GM12878 (cell line): ENCODE measurements around the gene EIF2D. TPM values are rescaled to one million over a fixed set of nuclear protein-coding genes. Genes with fewer than 3 reads are reported as not detected.

Experiments used
- ASH2L ChIP-seq: fragments of 300-600, 200-600 bp; sonication (generic); IDR thresholded peaks from 2 replicates; pipeline ENCODE4 v1.6.1; 2017; ENCODE audit warnings: low read depth, mild to moderate bottlenecking, borderline replicate concordance
- BACH1 ChIP-seq: fragments of 450-650 bp; IDR thresholded peaks from 2 replicates; pipeline ENCODE4 v1.6.1; 2017; ENCODE audit warnings: mild to moderate bottlenecking, borderline replicate concordance
- CBFB ChIP-seq: IDR thresholded peaks from 2 replicates; pipeline ENCODE4 v1.6.1; 2016; ENCODE audit warnings: antibody characterized with exemption, low read depth
- CHD1 ChIP-seq: IDR thresholded peaks from 2 replicates; pipeline ENCODE4 v1.6.1; 2012; ENCODE audit warnings: low read depth, low read length, improper control_type of control experiment
- CHD2 ChIP-seq: IDR thresholded peaks from 2 replicates; pipeline ENCODE4 v1.6.1; 2011; ENCODE audit warnings: low read depth, low read length, improper control_type of control experiment, borderline replicate concordance
- CREM ChIP-seq: IDR thresholded peaks from 2 replicates; pipeline ENCODE4 v1.6.1; 2014; ENCODE audit warnings: antibody characterized with exemption, low read depth
- EED ChIP-seq: sonication (generic); IDR thresholded peaks from 2 replicates; pipeline ENCODE4 v1.6.1; 2016; ENCODE audit warnings: antibody characterized with exemption, low read depth
- ESRRA ChIP-seq: IDR thresholded peaks from 2 replicates; pipeline ENCODE4 v1.6.1; 2012; ENCODE audit warnings: mild to moderate bottlenecking, low read length, improper control_type of control experiment
- HDAC6 ChIP-seq: fragments of 200-600 bp; sonication (generic); IDR thresholded peaks from one replicate; pipeline ENCODE4 v1.8.0; 2017; ENCODE audit warnings: antibody characterized with exemption; ENCODE audit not compliant: unreplicated experiment
- IKZF1 ChIP-seq: fragments of 450-650 bp; conservative IDR thresholded peaks from 2 replicates; pipeline ENCODE4 v1.6.1; 2017; ENCODE audit warnings: antibody characterized with exemption, mild to moderate bottlenecking
- IKZF2 ChIP-seq, 2 experiments: fragments of 450-650 bp; IDR thresholded peaks; 2 replicates each; pipeline ENCODE4 v1.6.1; 2017; ENCODE audit warnings: mild to moderate bottlenecking in 2 of 2, moderate library complexity in 2 of 2
- LARP7 ChIP-seq: fragments of 450-650 bp; IDR thresholded peaks from 2 replicates; pipeline ENCODE4 v1.6.1; 2017; ENCODE audit warnings: mild to moderate bottlenecking
- PAX8 ChIP-seq: fragments of 450-650 bp; IDR thresholded peaks from 2 replicates; pipeline ENCODE4 v1.6.1; 2017; ENCODE audit warnings: mild to moderate bottlenecking, moderate library complexity
- POU2F2 ChIP-seq: IDR thresholded peaks from 3 replicates; pipeline ENCODE4 v1.6.1; 2011; ENCODE audit warnings: low read depth, mild to moderate bottlenecking, low read length, borderline replicate concordance
- RAD21 ChIP-seq: IDR thresholded peaks from 2 replicates; pipeline ENCODE4 v1.6.1; 2011; ENCODE audit warnings: mild to moderate bottlenecking, low read depth, low read length, moderate library complexity; ENCODE audit not compliant: insufficient read depth
- RCOR1 ChIP-seq: conservative IDR thresholded peaks from 2 replicates; pipeline ENCODE4 v1.6.1; 2012; ENCODE audit warnings: low read depth, low read length, improper control_type of control experiment
- RELA ChIP-seq: fragments of 450-650 bp; IDR thresholded peaks from 2 replicates; pipeline ENCODE4 v1.8.0; 2014; ENCODE audit warnings: borderline replicate concordance; ENCODE audit not compliant: partially characterized antibody
- SMAD5 ChIP-seq: IDR thresholded peaks from 2 replicates; pipeline ENCODE4 v1.6.1; 2016; ENCODE audit warnings: antibody characterized with exemption, low read depth
- TCF3 ChIP-seq: IDR thresholded peaks from 2 replicates; pipeline ENCODE4 v1.6.1; 2012; ENCODE audit warnings: low read depth, mild to moderate bottlenecking, low read length, borderline replicate concordance; ENCODE audit not compliant: insufficient read depth
- polyA plus RNA-seq, 11 experiments: library from polyadenylated mRNA; depleted of rRNA in 4 of 11; unstranded in 6 of 11; stranded (reverse) in 5 of 11; fragments of >200 nt; fragmentation: Nextera tagmentation in 4 of 11; fragmentation: Illumina TruSeq in 1 of 11; extraction: Ambion mirVana in 4 of 11; extraction: Trizol in 1 of 11; gene quantifications; 1 replicate in 1 of 11; 2 replicates in 10 of 11; pipeline versions ENCODE4 v1.2.1 to v1.2.3, GENCODE V29; 2011 to 2016; ENCODE audit warnings: inconsistent platforms in 2 of 11, missing spikeins in 2 of 11, low read depth in 1 of 11
- total RNA-seq, 4 experiments: library from RNA; depleted of rRNA in 3 of 4; stranded (reverse); fragments of >200 nt in 3 of 4; fragmentation: Illumina TruSeq in 1 of 4; extraction: Trizol in 1 of 4; gene quantifications; 2 replicates each; pipeline versions ENCODE4 v1.2.1 to v1.2.3, GENCODE V29; 2013 to 2021
- TF ChIP-seq, protein P1 (sequence below): fragments of 450-650 bp; IDR thresholded peaks from 2 replicates; pipeline ENCODE4 v1.6.1; 2017; ENCODE audit warnings: mild to moderate bottlenecking, low read depth, inconsistent platforms; ENCODE audit not compliant: poor library complexity, severe bottlenecking
- TF ChIP-seq, protein P2 (sequence below): fragments of 450-650 bp; IDR thresholded peaks from 2 replicates; pipeline ENCODE4 v1.6.1; 2017; ENCODE audit warnings: mild to moderate bottlenecking, moderate library complexity
- TF ChIP-seq, protein P3 (sequence below): fragments of 450-650 bp; IDR thresholded peaks from 2 replicates; pipeline ENCODE4 v1.6.1; 2016; ENCODE audit warnings: mild to moderate bottlenecking
- TF ChIP-seq, protein P4 (sequence below): IDR thresholded peaks from 2 replicates; pipeline ENCODE4 v1.6.1; 2012; ENCODE audit warnings: low read depth, low read length, improper control_type of control experiment

Gene EIF2D
- total and polyA plus RNA-seq, 10 of the 15 experiments (the other 5 are each of a cell fraction or from before 2014, with no cell fraction given), result 65.2 to 133 (median 79.0) TPM

GRCh38 chr1:206635080-206635977 is 23.1 kb upstream of the EIF2D start, which contains the start of gene DYRK3 (continued):
- TF ChIP-seq, protein P1, sequence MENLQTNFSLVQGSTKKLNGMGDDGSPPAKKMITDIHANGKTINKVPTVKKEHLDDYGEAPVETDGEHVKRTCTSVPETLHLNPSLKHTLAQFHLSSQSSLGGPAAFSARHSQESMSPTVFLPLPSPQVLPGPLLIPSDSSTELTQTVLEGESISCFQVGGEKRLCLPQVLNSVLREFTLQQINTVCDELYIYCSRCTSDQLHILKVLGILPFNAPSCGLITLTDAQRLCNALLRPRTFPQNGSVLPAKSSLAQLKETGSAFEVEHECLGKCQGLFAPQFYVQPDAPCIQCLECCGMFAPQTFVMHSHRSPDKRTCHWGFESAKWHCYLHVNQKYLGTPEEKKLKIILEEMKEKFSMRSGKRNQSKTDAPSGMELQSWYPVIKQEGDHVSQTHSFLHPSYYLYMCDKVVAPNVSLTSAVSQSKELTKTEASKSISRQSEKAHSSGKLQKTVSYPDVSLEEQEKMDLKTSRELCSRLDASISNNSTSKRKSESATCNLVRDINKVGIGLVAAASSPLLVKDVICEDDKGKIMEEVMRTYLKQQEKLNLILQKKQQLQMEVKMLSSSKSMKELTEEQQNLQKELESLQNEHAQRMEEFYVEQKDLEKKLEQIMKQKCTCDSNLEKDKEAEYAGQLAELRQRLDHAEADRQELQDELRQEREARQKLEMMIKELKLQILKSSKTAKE, result no peak
- TF ChIP-seq CBFB (peak; percentile 55; the same call in 1 of the 2 replicates), HDAC6 (no peak), PAX8 (no peak), SMAD5 (peak; percentile 73; the same call in 1 of the 2 replicates), TCF3 (peak; percentile 55; the same call in 1 of the 2 replicates), RELA (no peak), RAD21 (no peak), ASH2L (peak; percentile 84; the same call in 1 of the 2 replicates), CHD2 (peak; percentile 60; the same call in 1 of the 2 replicates), POU2F2 (peak; percentile 40; the same call in 1 of the 3 replicates), IKZF2 (IDR thresholded peaks at IDR 0.05) (peak; percentile 82 to 87), CREM (peak; percentile 73), CHD1 (no peak), IKZF1 (peak; percentile 97), RCOR1 (0 out of 2 replicates have a peak, but pooled peaks have one; percentile 72), LARP7 (peak; percentile 90; the same call in 1 of the 2 replicates), ESRRA (0 out of 2 replicates have a peak, but pooled peaks have one; percentile 24), EED (peak; percentile 86), BACH1 (peak; percentile 73)
- TF ChIP-seq, protein P2, sequence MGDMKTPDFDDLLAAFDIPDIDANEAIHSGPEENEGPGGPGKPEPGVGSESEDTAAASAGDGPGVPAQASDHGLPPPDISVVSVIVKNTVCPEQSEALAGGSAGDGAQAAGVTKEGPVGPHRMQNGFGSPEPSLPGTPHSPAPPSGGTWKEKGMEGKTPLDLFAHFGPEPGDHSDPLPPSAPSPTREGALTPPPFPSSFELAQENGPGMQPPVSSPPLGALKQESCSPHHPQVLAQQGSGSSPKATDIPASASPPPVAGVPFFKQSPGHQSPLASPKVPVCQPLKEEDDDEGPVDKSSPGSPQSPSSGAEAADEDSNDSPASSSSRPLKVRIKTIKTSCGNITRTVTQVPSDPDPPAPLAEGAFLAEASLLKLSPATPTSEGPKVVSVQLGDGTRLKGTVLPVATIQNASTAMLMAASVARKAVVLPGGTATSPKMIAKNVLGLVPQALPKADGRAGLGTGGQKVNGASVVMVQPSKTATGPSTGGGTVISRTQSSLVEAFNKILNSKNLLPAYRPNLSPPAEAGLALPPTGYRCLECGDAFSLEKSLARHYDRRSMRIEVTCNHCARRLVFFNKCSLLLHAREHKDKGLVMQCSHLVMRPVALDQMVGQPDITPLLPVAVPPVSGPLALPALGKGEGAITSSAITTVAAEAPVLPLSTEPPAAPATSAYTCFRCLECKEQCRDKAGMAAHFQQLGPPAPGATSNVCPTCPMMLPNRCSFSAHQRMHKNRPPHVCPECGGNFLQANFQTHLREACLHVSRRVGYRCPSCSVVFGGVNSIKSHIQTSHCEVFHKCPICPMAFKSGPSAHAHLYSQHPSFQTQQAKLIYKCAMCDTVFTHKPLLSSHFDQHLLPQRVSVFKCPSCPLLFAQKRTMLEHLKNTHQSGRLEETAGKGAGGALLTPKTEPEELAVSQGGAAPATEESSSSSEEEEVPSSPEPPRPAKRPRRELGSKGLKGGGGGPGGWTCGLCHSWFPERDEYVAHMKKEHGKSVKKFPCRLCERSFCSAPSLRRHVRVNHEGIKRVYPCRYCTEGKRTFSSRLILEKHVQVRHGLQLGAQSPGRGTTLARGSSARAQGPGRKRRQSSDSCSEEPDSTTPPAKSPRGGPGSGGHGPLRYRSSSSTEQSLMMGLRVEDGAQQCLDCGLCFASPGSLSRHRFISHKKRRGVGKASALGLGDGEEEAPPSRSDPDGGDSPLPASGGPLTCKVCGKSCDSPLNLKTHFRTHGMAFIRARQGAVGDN, result peak; percentile 89
- TF ChIP-seq, protein P3, sequence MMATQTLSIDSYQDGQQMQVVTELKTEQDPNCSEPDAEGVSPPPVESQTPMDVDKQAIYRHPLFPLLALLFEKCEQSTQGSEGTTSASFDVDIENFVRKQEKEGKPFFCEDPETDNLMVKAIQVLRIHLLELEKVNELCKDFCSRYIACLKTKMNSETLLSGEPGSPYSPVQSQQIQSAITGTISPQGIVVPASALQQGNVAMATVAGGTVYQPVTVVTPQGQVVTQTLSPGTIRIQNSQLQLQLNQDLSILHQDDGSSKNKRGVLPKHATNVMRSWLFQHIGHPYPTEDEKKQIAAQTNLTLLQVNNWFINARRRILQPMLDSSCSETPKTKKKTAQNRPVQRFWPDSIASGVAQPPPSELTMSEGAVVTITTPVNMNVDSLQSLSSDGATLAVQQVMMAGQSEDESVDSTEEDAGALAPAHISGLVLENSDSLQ, result peak; percentile 28; the same call in 1 of the 2 replicates
- TF ChIP-seq, protein P4, sequence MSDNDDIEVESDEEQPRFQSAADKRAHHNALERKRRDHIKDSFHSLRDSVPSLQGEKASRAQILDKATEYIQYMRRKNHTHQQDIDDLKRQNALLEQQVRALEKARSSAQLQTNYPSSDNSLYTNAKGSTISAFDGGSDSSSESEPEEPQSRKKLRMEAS, result peak; percentile 95
